Measurements from ENCODE around the gene CDC42BPB. TPM values are rescaled to one million over a fixed set of nuclear protein-coding genes. Genes with fewer than 3 reads are reported as not detected.

The CDC42BPB gene
- total RNA-seq, 1 donor from 2014 or later = 96.5 TPM

DNA sequence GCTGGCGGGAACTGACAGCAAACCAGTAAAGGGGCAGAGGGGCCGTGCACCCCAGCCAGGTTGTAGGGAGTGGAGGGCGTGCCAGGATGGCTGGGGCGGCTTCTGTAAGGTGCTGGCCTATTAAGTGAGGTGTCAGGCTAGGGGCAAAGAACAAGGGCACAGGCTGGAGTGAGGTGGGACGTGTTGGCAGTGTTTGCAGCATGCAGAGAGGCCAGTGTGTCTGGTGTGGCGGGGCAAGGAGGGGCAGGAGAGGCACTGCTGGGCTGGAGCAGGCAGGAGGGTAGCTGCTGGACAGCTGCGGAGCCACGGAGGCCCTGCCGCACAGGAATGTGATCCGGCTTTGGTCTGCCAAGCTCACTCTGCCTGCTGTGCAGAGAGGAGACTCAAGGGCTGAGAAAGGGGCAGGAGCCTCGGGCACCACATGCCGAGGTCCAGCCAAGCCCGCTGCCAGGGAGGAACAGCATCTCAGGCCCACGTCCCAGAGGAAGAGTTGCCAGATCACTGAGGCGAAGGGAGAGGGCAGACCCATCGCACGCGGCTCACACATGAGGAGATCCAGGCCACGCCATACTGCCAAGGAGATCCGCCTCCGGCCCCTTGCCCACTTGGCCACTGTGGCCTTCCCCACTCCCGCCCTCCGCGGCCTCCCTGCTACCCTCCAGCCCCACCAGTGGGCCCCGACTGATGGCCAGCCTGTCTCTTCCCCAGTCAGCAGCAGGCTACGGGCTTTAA lies 88.1 kb downstream of the CDC42BPB start:
- Histone ChIP-seq H3K9me3 (no peaks in the 10 kb centered on the region), H3K27me3 (no peaks in the 10 kb centered on the region), H3K4me3 (no peak overlapping the region), H3K27ac (no peak overlapping the region), H3K36me3 (peaks cover 88 to 100% of the 10 kb centered on the region in 2 donors), H3K4me1 (no peaks in the 10 kb centered on the region)
- no peak for TF ChIP-seq CTCF (IDR thresholded peaks at IDR 0.05)
- DNase-seq (ENCODE audit: low spot score in 2 of 2) = no peak
- intact Hi-C loops (cut with DNase I) = no loop called here

- TF ChIP-seq CTCF (IDR thresholded peaks at IDR 0.05) = no peak
- no peaks in the 10 kb centered on the region for H3K27me3 ChIP-seq
- H3K9me3 ChIP-seq = no peaks in the 10 kb centered on the region
- intact Hi-C loops (cut with DNase I) = no loop called here
- no peak overlapping the region for H3K4me3 ChIP-seq
- no peak overlapping the region for H3K27ac ChIP-seq
- no peak for DNase-seq (ENCODE audit: low spot score in 2 of 2)
- H3K36me3 ChIP-seq = peaks cover 88 to 100% of the 10 kb centered on the region in 2 donors
- no peaks in the 10 kb centered on the region for H3K4me1 ChIP-seq
Observed at GRCh38 chr14:102968306-102968705, 89.0 kb downstream of the CDC42BPB start.

DNA sequence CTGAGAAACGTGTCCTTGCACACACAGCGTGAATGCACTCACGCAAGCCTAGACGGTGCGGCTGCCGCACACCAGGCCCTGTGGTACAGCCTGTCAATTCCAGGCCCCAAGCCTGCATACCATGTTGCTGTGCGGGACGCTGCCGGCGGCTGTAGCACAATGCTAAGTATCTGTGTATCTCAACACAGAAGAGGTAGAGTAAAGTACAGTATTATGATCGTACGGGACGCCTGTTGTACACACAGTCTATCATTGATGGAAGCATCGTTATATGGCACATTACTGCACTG lies 89.9 kb downstream of the CDC42BPB start:
- no peak overlapping the region for H3K4me3 ChIP-seq
- TF ChIP-seq CTCF (IDR thresholded peaks at IDR 0.05) = no peak
- peaks cover 90 to 100% of the 10 kb centered on the region in 2 donors for H3K36me3 ChIP-seq
- H3K27me3 ChIP-seq = no peaks in the 10 kb centered on the region
- no peak overlapping the region for H3K27ac ChIP-seq
- intact Hi-C loops (cut with DNase I) = no loop called here
- no peak for DNase-seq (ENCODE audit: low spot score in 2 of 2)
- no peaks in the 10 kb centered on the region for H3K9me3 ChIP-seq
- H3K4me1 ChIP-seq = no peaks in the 10 kb centered on the region

DNA sequence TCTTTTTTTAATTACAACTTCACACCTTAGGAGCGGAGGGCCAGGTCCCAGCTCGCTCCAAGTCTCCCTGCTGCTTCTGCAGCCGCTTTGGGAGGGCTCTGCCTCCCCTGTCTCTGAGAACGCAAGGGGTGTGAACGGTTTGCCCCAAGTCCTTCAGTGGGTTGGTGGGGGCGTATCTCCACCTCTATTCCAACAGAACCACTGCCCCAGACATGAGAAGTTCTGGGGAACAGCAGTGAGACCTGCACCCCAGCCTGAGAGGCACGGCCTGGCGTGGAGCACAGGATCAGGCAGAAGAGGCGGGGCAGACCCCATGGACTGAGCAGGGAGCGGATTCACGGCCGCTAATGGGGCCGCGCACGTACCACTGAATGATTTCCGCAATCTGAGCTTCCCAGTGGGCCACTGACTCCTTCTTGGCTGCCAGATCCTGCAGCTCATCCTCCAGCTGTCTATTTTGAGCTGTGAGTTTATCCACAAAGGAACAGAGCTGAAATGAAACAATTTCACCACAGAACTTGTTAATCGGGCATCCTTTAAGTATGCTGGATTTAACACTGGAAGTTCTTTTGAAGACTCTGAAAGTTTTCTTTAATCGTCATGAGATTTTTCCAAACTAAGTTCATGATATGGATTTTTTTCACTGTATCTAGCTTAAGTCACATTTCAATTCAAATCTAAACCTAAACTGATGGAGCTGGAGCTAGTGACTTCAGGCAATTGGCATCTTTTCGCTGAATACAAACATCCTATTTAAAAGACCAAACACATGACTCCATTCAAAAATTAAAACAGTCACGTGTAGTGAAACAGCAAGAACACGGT lies 90.5 kb downstream of the CDC42BPB start:
- Histone ChIP-seq H3K36me3 (peaks cover 92 to 100% of the 10 kb centered on the region in 2 donors), H3K9me3 (no peaks in the 10 kb centered on the region), H3K4me3 (no peak overlapping the region), H3K27me3 (no peaks in the 10 kb centered on the region), H3K4me1 (no peaks in the 10 kb centered on the region), H3K27ac (no peak overlapping the region)
- TF ChIP-seq CTCF (IDR thresholded peaks at IDR 0.05) = no peak
- no peak for DNase-seq (ENCODE audit: low spot score in 2 of 2)
- intact Hi-C loops (cut with DNase I) = no loop called here

- H3K27me3 ChIP-seq = no peaks in the 10 kb centered on the region
- H3K27ac ChIP-seq = no peak overlapping the region
- no peak overlapping the region for H3K4me3 ChIP-seq
- no peak for TF ChIP-seq CTCF (IDR thresholded peaks at IDR 0.05)
- peaks cover 92 to 100% of the 10 kb centered on the region in 2 donors for H3K36me3 ChIP-seq
- intact Hi-C loops (cut with DNase I) = no loop called here
- H3K4me1 ChIP-seq = no peaks in the 10 kb centered on the region
- no peaks in the 10 kb centered on the region for H3K9me3 ChIP-seq
- no peak for DNase-seq (ENCODE audit: low spot score in 2 of 2)
Observed at GRCh38 chr14:102965971-102966655, 91.2 kb downstream of the CDC42BPB start.

All from ascending aorta (tissue), 2 donors.